ENCODE results near the gene OLFML2B.

DNA sequence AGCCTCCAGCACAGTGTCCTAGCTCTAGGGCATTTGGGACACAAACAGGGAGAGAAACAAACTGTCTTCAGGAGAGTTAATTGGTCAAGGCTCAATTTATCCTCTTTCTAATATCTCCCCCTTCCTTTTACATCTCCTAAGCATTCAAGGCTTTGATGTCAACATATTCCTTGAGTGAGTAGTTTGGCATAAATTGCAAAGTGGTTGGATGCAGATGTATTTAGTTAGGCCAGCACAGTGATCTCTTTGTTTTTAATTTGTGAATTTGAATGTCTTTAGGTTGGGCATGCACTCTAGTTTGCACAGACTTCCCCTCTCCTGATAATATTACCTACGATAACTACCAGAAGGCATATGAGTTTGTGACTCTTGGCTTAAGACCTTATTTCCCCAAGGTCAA, 12.5 kb upstream of the OLFML2B start:
- TF ChIP-seq, protein P1, sequence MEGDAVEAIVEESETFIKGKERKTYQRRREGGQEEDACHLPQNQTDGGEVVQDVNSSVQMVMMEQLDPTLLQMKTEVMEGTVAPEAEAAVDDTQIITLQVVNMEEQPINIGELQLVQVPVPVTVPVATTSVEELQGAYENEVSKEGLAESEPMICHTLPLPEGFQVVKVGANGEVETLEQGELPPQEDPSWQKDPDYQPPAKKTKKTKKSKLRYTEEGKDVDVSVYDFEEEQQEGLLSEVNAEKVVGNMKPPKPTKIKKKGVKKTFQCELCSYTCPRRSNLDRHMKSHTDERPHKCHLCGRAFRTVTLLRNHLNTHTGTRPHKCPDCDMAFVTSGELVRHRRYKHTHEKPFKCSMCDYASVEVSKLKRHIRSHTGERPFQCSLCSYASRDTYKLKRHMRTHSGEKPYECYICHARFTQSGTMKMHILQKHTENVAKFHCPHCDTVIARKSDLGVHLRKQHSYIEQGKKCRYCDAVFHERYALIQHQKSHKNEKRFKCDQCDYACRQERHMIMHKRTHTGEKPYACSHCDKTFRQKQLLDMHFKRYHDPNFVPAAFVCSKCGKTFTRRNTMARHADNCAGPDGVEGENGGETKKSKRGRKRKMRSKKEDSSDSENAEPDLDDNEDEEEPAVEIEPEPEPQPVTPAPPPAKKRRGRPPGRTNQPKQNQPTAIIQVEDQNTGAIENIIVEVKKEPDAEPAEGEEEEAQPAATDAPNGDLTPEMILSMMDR (IDR thresholded peaks at IDR 0.05) = no peak
- TF ChIP-seq POLR2A (IDR thresholded peaks at IDR 0.05) = no peak
